Endothelial cell of umbilical vein (primary cell): ENCODE measurements around the gene UBE2M. TPM values are rescaled to one million over a fixed set of nuclear protein-coding genes. Genes with fewer than 3 reads are reported as not detected.

Experiments
- BruUV-seq: library from RNA; stranded (reverse); fragments of 400-500 nt; replicated peaks from 2 replicates; lab custom pipeline; 2021; lab: Mats Ljungman, UMichigan
- CTCF ChIA-PET: fragments of 300-600, 350-600 bp; sonication (Branson Sonifier 250); formaldehyde crosslinking; loops from one replicate; lab custom pipeline; 2021; ENCODE audit warnings: antibody characterized with exemption, inconsistent platforms; lab: Charles Lee
- POLR2A ChIA-PET: fragments of 300-600, 350-600 bp; sonication (Branson Sonifier 250); formaldehyde crosslinking; loops from one replicate; lab custom pipeline; 2021; ENCODE audit warnings: antibody characterized with exemption, inconsistent platforms; lab: Charles Lee
- DNase-seq: peaks from one replicate; pipeline ENCODE4 v3.0.0-alpha.2; 2011; ENCODE audit warnings: low read depth, low spot score
- FAIRE-seq: peaks from 2 replicates; lab custom pipeline; 2011; peaks lifted over from hg19 to GRCh38; lab: Jason Lieb, UNC
- H2AFZ ChIP-seq: 2 replicates; pipeline ENCODE4 v1.6.0; 2012; ENCODE audit warnings: low read depth, low read length, control low read depth, inconsistent platforms
- H3K27ac ChIP-seq: 2 replicates; pipeline ENCODE4 v1.5.1; 2011; ENCODE audit warnings: low read depth, mild to moderate bottlenecking, control low read depth, low read length, moderate library complexity; ENCODE audit not compliant: insufficient read depth
- H3K27me3 ChIP-seq, 2 experiments: 2 replicates each; pipeline versions ENCODE4 v1.6.0 to v1.6.1; 2011; ENCODE audit warnings: low read length in 2 of 2, mixed read lengths in 1 of 2; ENCODE audit not compliant: control insufficient read depth in 2 of 2, insufficient read depth in 2 of 2
- H3K36me3 ChIP-seq, 2 experiments: 2 replicates in 1 of 2; 3 replicates in 1 of 2; pipeline ENCODE4 v1.5.1; 2011; ENCODE audit warnings: low read length in 2 of 2, mild to moderate bottlenecking in 1 of 2, moderate library complexity in 1 of 2; ENCODE audit not compliant: control insufficient read depth in 2 of 2, insufficient read depth in 2 of 2; ENCODE audit errors: extremely low read depth in 1 of 2
- H3K4me1 ChIP-seq: 3 replicates; pipeline ENCODE4 v1.5.1; 2011; ENCODE audit warnings: mild to moderate bottlenecking, low read length; ENCODE audit not compliant: control insufficient read depth, insufficient read depth; ENCODE audit errors: extremely low read depth
- H3K4me2 ChIP-seq: 2 replicates; pipeline ENCODE4 v1.6.1; 2011; ENCODE audit warnings: low read length, control low read depth, mixed read lengths; ENCODE audit not compliant: insufficient read depth
- H3K4me3 ChIP-seq, 3 experiments: fragments of 200-600 bp in 1 of 3; sonication (generic), shearing (Covaris generic) in 1 of 3; replicated peaks in 1 of 3; 2 replicates each; pipeline ENCODE4 v1.5.1; 2011 to 2016; ENCODE audit warnings: control low read depth in 3 of 3, low read length in 3 of 3, mild to moderate bottlenecking in 2 of 3, inconsistent platforms in 1 of 3, low read depth in 1 of 3, moderate library complexity in 1 of 3; ENCODE audit not compliant: insufficient read depth in 1 of 3
- H3K79me2 ChIP-seq: 2 replicates; pipeline ENCODE4 v1.6.0; 2012; ENCODE audit warnings: low read length, inconsistent platforms; ENCODE audit not compliant: control insufficient read depth, insufficient read depth
- H3K9ac ChIP-seq: replicated peaks from 2 replicates; pipeline ENCODE3; 2011; ENCODE audit warnings: low read length, control low read depth; ENCODE audit not compliant: insufficient read depth; ENCODE audit errors: extremely low read depth
- H3K9me1 ChIP-seq: replicated peaks from 3 replicates; pipeline ENCODE4 v1.6.0; 2011; ENCODE audit warnings: mild to moderate bottlenecking, low read length; ENCODE audit not compliant: control insufficient read depth, insufficient read depth; ENCODE audit errors: extremely low read depth
- H3K9me3 ChIP-seq: replicated peaks from 2 replicates; pipeline ENCODE4 v1.5.1; 2012; ENCODE audit warnings: low read length, inconsistent platforms; ENCODE audit not compliant: control insufficient read depth, insufficient read depth
- H4K20me1 ChIP-seq: replicated peaks from 2 replicates; pipeline ENCODE3; 2011; ENCODE audit warnings: mild to moderate bottlenecking, low read length; ENCODE audit not compliant: control insufficient read depth, insufficient read depth; ENCODE audit errors: extremely low read depth
- EZH2 ChIP-seq: IDR thresholded peaks from 2 replicates; pipeline ENCODE4 v1.6.1; 2012; ENCODE audit warnings: borderline replicate concordance, low read depth, mild to moderate bottlenecking, moderate library complexity, low read length, inconsistent platforms; ENCODE audit not compliant: severe bottlenecking
- FOS ChIP-seq: IDR thresholded peaks from 2 replicates; pipeline ENCODE4 v1.6.1; 2011; ENCODE audit warnings: mild to moderate bottlenecking, low read length, moderate library complexity, borderline replicate concordance; ENCODE audit not compliant: insufficient read depth
- GATA2 ChIP-seq: IDR thresholded peaks from 2 replicates; pipeline ENCODE4 v1.7.0; 2011; ENCODE audit warnings: low read depth, mild to moderate bottlenecking, moderate library complexity, mixed read lengths, low read length; ENCODE audit not compliant: insufficient read length, insufficient read depth
- JUN ChIP-seq: IDR thresholded peaks from 2 replicates; pipeline ENCODE4 v1.6.1; 2011; ENCODE audit warnings: borderline replicate concordance, low read depth; ENCODE audit not compliant: insufficient read length, insufficient read depth
- MAX ChIP-seq: IDR thresholded peaks from 2 replicates; pipeline ENCODE4 v1.6.1; 2011; ENCODE audit not compliant: insufficient read depth, insufficient read length
- MYC ChIP-seq: IDR thresholded peaks from one replicate; pipeline ENCODE4 v1.6.1; 2011; ENCODE audit warnings: mild to moderate bottlenecking, low read depth, low read length
- POLR2A ChIP-seq: IDR thresholded peaks from 2 replicates; pipeline ENCODE4 v1.6.1; 2012; ENCODE audit warnings: low read depth, mild to moderate bottlenecking, control low read depth, low read length
- POLR2AphosphoS5 ChIP-seq: IDR thresholded peaks from 2 replicates; pipeline ENCODE4 v1.6.1; 2012; ENCODE audit warnings: low read depth, mild to moderate bottlenecking, control low read depth, low read length, moderate library complexity; ENCODE audit not compliant: insufficient read depth
- dilution Hi-C: fragments of 300-500 bp; cut with MboI; formaldehyde crosslinking; loops from one replicate; pipeline ENCODE4 v1.15.0; 2019; ENCODE audit warnings: low sequenced_read_pairs; ENCODE audit not compliant: extremely low pct_ligation_motif_present
- intact Hi-C: fragments of 100-400 bp; cut with micrococcal nuclease; formaldehyde crosslinking; loops from one replicate; pipeline ENCODE4 v1.10.0; 2022
- polyA plus RNA-seq, 4 experiments: library from polyadenylated mRNA; depleted of rRNA in 3 of 4; stranded (reverse) in 3 of 4; unstranded in 1 of 4; fragments of >200 nt; gene quantifications; 2 replicates each; pipeline versions ENCODE4 v1.2.1 to v1.2.3, GENCODE V29; 2011 to 2012; ENCODE audit warnings: missing spikeins in 1 of 4
- total RNA-seq: library from RNA; stranded (reverse); gene quantifications from 2 replicates; pipeline ENCODE4 v1.2.3, GENCODE V29; 2021
- TF ChIP-seq, protein P1 (sequence below), 2 donors: IDR thresholded peaks; 1 replicate in 1 of 2; 2 replicates in 1 of 2; pipeline ENCODE4 v1.5.1; 2011; ENCODE audit warnings: low read length in 2 of 2, mild to moderate bottlenecking in 2 of 2, moderate library complexity in 2 of 2, control low read depth in 1 of 2, inconsistent platforms in 1 of 2, low read depth in 1 of 2; ENCODE audit not compliant: insufficient read depth in 1 of 2; ENCODE audit errors: extremely low read depth in 1 of 2

UBE2M gene
- total and polyA plus RNA-seq, 2 donors (not counting 3 experiments of a cell fraction or from before 2014, with no cell fraction given), result 87.8 to 102 TPM

GRCh38 chr19:58556622-58557220 is 1.7 kb downstream of the UBE2M start:
- H3K27ac ChIP-seq, result no peak overlapping the region
- H3K4me1 ChIP-seq, result peaks cover 34% of the 10 kb centered on the region
- no peak for TF ChIP-seq JUN
- no peak for TF ChIP-seq EZH2
- TF ChIP-seq POLR2AphosphoS5, result no peak
- no peak for TF ChIP-seq FOS
- TF ChIP-seq GATA2, result no peak
- no peak for TF ChIP-seq POLR2A
- TF ChIP-seq, protein P1, sequence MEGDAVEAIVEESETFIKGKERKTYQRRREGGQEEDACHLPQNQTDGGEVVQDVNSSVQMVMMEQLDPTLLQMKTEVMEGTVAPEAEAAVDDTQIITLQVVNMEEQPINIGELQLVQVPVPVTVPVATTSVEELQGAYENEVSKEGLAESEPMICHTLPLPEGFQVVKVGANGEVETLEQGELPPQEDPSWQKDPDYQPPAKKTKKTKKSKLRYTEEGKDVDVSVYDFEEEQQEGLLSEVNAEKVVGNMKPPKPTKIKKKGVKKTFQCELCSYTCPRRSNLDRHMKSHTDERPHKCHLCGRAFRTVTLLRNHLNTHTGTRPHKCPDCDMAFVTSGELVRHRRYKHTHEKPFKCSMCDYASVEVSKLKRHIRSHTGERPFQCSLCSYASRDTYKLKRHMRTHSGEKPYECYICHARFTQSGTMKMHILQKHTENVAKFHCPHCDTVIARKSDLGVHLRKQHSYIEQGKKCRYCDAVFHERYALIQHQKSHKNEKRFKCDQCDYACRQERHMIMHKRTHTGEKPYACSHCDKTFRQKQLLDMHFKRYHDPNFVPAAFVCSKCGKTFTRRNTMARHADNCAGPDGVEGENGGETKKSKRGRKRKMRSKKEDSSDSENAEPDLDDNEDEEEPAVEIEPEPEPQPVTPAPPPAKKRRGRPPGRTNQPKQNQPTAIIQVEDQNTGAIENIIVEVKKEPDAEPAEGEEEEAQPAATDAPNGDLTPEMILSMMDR (IDR thresholded peaks at IDR 0.05; ENCODE audit: extremely low read depth in 1 of 2, insufficient read depth in 1 of 2, low read depth in 1 of 2, low read length in 2 of 2), result no peak
- TF ChIP-seq MAX, result no peak
- no peak for TF ChIP-seq MYC
- ChIA-PET POLR2A (no interaction called here), CTCF (interaction anchor here (2.3 kb wide), 1 partner anchor 37 kb away, joined by 14 read pairs; the partner anchor contains the start of gene ZBTB45)
- peak overlapping the region; percentile 81 for H3K4me2 ChIP-seq
- H3K9me3 ChIP-seq, result no peaks in the 10 kb centered on the region
- dilution Hi-C loops, result no loop called here
- H3K9ac ChIP-seq, result peak overlapping the region; percentile 92
- H3K9me1 ChIP-seq, result no peaks in the 10 kb centered on the region
- H4K20me1 ChIP-seq, result no peaks in the 10 kb centered on the region
- H3K36me3 ChIP-seq, result peaks cover 8 to 17% of the 10 kb centered on the region in 2 experiments
- no peak for DNase-seq
- peaks cover 4% of the 10 kb centered on the region in 2 experiments for H3K27me3 ChIP-seq
- peak overlapping the region in 2 of 3 experiments; percentile 57 to 85 for H3K4me3 ChIP-seq
- no peak overlapping the region for H2AFZ ChIP-seq
- H3K79me2 ChIP-seq, result peaks cover 23% of the 10 kb centered on the region
- no TSS peak for BruUV-seq
- intact Hi-C loops, result no loop called here
- FAIRE-seq, result no peak
